ENCODE data around the gene SYNJ1.
A peak's percentile ranks its signal among the peaks of the same experiment; 100 is the strongest.
"Not testable (repeated sequence)": the region's sequence is repeated elsewhere in the genome, so short reads cannot be mapped to it uniquely, and the experiment has no call there.

Gene SYNJ1

DNA sequence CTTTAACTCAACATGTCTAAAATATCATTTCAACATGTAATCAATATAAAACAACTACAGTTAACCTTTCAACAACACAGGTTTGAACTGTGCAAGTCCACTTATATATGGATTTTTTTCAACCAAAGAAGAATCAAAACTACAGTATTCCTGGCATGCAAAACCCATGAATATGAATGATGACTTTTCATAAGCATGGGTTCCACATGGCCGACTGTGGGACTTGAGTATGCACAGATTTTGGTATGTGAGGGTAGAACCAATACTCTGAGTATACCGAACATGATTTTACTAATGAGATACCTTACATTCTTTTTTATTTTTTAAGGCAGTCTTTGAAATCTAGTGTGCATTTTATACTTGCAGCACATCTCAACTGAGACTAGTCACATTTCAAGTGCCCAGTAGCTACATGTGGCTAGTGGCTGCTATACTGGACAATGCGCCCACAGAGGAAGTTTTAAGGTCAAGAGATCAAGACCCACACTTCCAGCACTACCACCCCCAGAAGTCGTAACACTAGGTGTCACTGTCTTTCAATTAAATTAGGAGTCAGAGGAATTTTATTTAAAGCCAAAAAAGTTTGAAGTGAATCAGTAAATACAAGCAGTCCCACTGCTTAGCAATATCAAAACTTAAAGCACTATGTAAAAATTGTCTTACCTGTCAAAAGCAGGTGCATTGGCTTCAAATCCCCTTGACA is 40.0 kb downstream of the SYNJ1 start:
- no peak for ATAC-seq
- H3K36me3 Mint-ChIP-seq: peaks cover 28% of the 10 kb centered on the region
- H3K4me1 Mint-ChIP-seq: no peaks in the 10 kb centered on the region
- H3K4me3 Mint-ChIP-seq: no peak overlapping the region
- no peaks in the 10 kb centered on the region for H3K9me3 Mint-ChIP-seq
- no peak overlapping the region for H3K27ac Mint-ChIP-seq
- H3K27me3 Mint-ChIP-seq: no peaks in the 10 kb centered on the region

GRCh38 chr21:32682696-32683474 is 44.9 kb downstream of the SYNJ1 start:
- ATAC-seq: no peak
- Mint-ChIP-seq H3K27me3 (no peaks in the 10 kb centered on the region), H3K36me3 (peaks cover 9% of the 10 kb centered on the region), H3K9me3 (no peaks in the 10 kb centered on the region), H3K4me1 (no peaks in the 10 kb centered on the region), H3K4me3 (no peak overlapping the region), H3K27ac (no peak overlapping the region)

GRCh38 chr21:32674731-32675130 is 53.1 kb downstream of the SYNJ1 start:
- no peaks in the 10 kb centered on the region for H3K27me3 Mint-ChIP-seq
- peaks cover 3% of the 10 kb centered on the region for H3K9me3 Mint-ChIP-seq
- no peak overlapping the region for H3K4me3 Mint-ChIP-seq
- H3K27ac Mint-ChIP-seq: no peak overlapping the region
- no peaks in the 10 kb centered on the region for H3K4me1 Mint-ChIP-seq
- no peak for ATAC-seq
- peaks cover 29% of the 10 kb centered on the region for H3K36me3 Mint-ChIP-seq

DNA sequence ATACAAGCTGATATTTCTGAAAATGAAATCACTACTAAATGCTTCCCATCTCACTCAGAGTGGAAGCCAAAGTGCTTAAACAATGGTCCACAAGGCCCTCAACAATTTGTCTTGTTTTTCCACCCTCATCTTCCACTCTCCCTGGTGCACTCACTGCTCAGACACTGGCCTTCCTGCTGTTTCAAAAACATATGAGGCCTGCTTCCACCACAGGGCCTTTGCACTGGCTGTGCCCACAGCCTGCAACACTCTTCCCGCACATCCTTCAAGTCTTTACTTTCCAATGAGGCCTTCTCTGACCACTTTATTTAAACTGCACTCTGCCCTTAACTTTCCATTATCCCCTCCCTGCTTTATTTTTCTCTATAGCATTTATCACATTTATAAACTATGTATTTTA is 53.8 kb downstream of the SYNJ1 start:
- no peaks in the 10 kb centered on the region for H3K4me1 Mint-ChIP-seq
- peaks cover 3% of the 10 kb centered on the region for H3K9me3 Mint-ChIP-seq
- no peaks in the 10 kb centered on the region for H3K27me3 Mint-ChIP-seq
- peaks cover 29% of the 10 kb centered on the region for H3K36me3 Mint-ChIP-seq
- ATAC-seq: no peak
- H3K27ac Mint-ChIP-seq: no peak overlapping the region
- no peak overlapping the region for H3K4me3 Mint-ChIP-seq

DNA sequence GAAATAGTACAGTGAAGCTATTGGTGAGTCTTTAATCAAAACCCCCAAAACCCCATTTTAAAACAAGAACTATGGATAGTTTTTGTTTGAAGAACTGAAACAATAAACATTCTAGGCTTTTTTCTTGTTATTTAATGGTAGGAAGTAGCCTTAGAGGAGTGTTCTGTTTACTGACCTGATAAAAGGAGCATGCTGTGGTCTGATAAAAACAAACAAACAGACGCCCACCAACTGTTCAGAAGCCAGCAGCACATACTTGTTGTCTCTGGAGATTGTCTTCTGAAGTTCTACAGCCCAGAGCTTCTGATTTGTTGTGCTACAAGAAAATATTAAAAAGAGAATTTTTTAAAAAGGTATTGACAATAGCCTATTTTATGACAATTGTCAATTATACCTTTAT is 61.6 kb downstream of the SYNJ1 start:
- Mint-ChIP-seq H3K9me3 (peaks cover 18% of the 10 kb centered on the region), H3K27me3 (no peaks in the 10 kb centered on the region), H3K4me3 (no peak overlapping the region), H3K36me3 (peaks cover 69% of the 10 kb centered on the region), H3K4me1 (no peaks in the 10 kb centered on the region), H3K27ac (no peak overlapping the region)
- no peak for ATAC-seq

DNA sequence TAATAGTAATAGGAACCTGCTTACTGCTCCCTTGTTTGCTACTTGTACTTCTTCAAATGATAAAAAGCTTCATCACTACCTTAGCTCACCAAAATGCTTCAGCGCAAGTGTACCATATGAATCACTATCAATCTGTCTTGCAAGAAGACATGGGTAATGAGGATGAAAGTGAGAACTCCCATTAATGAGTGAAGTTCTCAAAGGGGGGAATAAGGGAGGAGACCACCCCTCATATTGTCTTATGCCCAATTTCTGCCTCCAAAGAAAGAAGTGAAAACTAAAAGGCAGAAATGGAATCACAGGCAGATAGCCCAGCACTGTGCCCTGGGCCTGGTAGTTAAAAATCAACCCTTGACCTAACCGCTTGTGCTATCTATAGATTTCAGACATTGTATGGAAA is 63.7 kb downstream of the SYNJ1 start:
- not testable (repeated sequence) for H3K4me1 Mint-ChIP-seq, H3K4me3 Mint-ChIP-seq, H3K27me3 Mint-ChIP-seq, H3K27ac Mint-ChIP-seq, ATAC-seq
- Mint-ChIP-seq H3K9me3 (peaks cover 22% of the 10 kb centered on the region), H3K36me3 (peaks cover 83% of the 10 kb centered on the region)

DNA sequence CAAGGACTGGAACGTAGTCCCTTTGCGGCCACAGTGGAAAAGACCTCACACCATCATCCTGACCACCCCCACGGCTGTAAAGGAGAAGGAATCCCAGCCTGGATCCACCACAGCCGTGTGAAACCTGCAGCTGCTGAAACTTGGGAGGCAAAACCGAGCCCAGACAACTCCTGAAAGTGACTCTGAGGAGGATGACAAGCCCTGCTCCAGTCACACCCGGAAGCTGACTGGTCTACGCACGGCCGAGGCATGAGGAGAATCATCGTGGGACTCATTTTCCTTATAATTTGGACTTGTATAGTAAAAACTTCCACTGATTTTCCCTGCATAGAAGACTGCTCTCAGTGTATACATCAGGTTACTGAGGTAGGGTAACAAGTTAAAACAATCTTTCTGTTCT is 65.8 kb downstream of the SYNJ1 start:
- Mint-ChIP-seq H3K36me3 (peaks cover 94% of the 10 kb centered on the region), H3K9me3 (peaks cover 22% of the 10 kb centered on the region)
- not testable (repeated sequence) for H3K27me3 Mint-ChIP-seq, H3K4me3 Mint-ChIP-seq, H3K27ac Mint-ChIP-seq, H3K4me1 Mint-ChIP-seq, ATAC-seq

DNA sequence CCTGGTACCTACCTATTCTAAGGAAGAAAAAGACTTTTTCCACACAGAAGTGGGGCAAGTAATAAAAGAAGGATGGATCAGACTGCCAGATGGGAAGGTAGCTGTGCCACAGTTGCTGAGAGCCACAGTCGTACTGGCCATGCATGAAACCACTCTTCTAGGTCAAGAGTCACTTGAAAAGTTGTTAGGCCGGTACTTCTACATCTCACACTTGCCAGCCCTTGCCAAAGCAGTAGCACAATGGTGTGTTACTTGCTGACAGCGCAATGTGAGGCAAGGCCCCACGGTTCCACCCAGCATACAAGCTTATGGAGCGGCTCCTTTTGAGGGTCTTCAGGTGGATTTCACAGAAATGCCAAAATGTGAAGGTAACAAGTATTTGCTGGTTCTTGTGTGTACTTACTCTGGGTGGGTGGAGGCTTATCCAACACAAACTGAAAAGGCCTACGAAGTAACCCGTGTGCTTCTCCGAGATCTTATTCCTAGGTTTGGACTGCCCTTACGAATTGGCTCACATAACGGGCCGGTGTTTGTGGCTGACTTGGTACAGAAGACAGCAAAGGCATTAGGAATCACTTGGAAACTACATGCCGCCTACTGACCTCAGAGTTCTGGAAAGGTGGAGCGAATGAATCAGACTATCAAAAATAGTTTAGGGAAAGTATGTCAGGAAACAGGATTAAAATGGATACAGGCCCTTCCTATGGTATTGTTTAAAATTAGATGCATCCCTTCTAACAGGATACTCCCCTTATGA is 66.6 kb downstream of the SYNJ1 start:
- not testable (repeated sequence) for ATAC-seq, H3K27me3 Mint-ChIP-seq, H3K27ac Mint-ChIP-seq, H3K4me3 Mint-ChIP-seq, H3K4me1 Mint-ChIP-seq
- Mint-ChIP-seq H3K9me3 (peaks cover 22% of the 10 kb centered on the region), H3K36me3 (peaks cover 97% of the 10 kb centered on the region)

DNA sequence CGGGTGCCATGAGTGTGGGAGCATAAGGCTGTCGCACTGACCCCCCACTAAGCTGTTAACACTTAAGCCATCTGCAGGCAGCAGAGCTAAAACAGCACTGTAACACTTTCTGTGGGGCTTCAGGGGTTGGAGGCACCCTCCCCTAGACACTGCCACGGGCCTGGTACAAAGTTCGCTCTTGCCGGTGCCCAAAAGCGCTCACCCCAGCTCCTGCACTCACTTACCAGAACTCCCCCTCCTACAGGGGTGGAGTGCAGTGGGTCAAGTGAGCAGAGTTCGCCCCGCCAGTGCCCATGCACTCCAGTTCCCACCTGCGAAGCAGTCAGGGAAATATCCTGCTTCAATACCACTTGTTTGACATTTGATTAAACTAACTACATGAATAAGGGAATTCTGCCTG is 69.3 kb downstream of the SYNJ1 start:
- no peak overlapping the region for H3K27ac Mint-ChIP-seq
- no peaks in the 10 kb centered on the region for H3K27me3 Mint-ChIP-seq
- ATAC-seq: no peak
- H3K9me3 Mint-ChIP-seq: peaks cover 11% of the 10 kb centered on the region
- peaks cover 74% of the 10 kb centered on the region for H3K36me3 Mint-ChIP-seq
- no peak overlapping the region for H3K4me3 Mint-ChIP-seq
- no peaks in the 10 kb centered on the region for H3K4me1 Mint-ChIP-seq

- Mint-ChIP-seq H3K4me1 (no peaks in the 10 kb centered on the region), H3K27me3 (no peaks in the 10 kb centered on the region), H3K9me3 (peaks cover 4% of the 10 kb centered on the region), H3K36me3 (peaks cover 24% of the 10 kb centered on the region), H3K4me3 (no peak overlapping the region), H3K27ac (no peak overlapping the region)
- ATAC-seq: peak; percentile 54
Measured at GRCh38 chr21:32653326-32653901, 74.4 kb downstream of the SYNJ1 start.

- Mint-ChIP-seq H3K4me1 (no peaks in the 10 kb centered on the region), H3K9me3 (no peaks in the 10 kb centered on the region), H3K36me3 (peaks cover 9% of the 10 kb centered on the region), H3K27me3 (no peaks in the 10 kb centered on the region), H3K4me3 (no peak overlapping the region), H3K27ac (no peak overlapping the region)
- no peak for ATAC-seq
Measured at GRCh38 chr21:32648165-32648564, 79.6 kb downstream of the SYNJ1 start.

DNA sequence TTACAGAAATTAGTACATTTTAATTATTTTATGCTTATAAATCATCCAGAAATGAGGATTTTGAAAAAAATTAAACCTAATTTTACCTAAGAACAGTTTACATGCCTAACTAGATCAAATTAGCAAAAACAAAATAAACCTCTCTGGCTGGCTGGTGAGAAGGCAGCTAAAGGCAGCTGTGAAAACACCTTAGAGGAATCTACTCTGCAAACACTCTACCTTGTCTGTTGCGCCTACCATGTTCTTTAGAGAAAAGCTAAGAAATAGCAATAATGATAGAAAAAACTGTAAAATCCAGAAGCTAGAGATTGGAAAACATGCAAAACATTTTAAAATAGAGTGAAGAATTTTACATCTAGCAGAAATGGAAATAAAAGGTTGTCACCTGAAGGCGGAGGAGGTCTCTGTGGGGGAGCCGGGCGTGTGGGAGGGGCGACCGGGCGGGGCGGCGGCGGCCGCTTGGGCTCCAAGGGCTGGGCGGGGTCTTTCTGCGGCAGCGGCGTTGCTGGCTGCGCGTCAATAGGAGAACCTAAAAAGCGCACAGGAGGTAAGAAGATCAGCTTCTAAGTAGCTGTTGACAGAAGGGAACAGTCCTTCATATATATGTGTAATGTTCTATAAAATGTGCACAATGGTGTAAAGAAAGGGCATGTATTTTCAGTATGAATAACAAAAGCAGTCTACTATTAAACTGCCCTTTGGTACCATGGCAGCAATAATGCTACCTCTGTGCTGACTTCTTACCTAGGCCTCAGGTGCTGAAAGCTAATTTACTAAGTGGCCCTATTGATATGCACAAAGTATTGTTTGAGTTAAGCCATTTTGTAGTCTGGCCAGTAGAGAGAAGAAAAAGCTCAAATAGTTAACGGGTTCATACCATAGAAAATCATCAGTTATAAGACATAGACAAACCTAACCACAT is 82.3 kb downstream of the SYNJ1 start:
- Mint-ChIP-seq H3K9me3 (no peaks in the 10 kb centered on the region), H3K4me3 (no peak overlapping the region), H3K27me3 (no peaks in the 10 kb centered on the region), H3K36me3 (peaks cover 9% of the 10 kb centered on the region), H3K27ac (no peak overlapping the region), H3K4me1 (no peaks in the 10 kb centered on the region)
- no peak for ATAC-seq

DNA sequence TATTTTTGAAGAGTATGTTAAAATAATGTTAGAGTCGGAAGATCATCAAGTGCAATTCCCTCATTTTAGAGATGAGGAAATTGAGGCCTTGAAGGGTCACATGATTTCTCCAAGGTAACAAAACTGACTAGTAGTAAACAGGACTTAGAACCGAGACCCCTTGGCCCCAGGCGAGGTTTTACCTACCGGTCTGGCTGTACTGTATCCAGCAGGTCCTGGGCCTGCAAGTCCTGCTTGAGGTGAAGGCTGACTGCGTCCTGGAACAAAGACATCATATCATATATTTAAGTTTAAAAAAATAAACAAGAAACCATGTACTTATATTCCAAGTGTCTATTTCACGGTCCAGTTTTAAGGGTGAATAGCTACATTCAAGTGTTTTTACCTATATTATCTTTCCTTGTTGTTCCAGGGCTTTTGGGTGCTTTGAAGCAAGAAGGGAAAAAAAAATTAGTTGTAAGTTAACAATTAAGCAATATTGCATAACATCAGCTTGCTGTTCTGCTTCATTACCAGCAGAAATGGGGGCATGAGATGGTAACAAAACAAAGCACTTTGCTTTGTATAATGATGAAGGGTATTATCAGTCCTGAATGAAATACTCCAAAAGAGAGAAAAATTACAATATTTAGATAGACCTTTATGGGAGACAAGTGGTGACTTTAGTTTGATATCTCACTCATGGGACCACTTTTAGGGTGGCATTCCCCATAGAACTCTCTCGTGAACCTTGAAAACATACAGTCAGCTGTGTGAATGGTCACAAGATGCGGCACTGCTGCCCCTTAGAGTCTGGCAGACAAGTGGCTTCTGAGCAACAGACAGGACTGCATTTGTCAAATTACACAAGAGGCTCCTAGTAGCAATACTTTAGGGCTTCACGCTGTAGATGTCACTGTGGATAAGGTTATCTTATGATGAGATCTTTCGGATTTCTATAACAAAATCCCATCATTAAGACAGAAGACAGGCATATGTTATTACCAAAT is 85.8 kb downstream of the SYNJ1 start:
- H3K9me3 Mint-ChIP-seq: no peaks in the 10 kb centered on the region
- no peaks in the 10 kb centered on the region for H3K4me1 Mint-ChIP-seq
- H3K27me3 Mint-ChIP-seq: no peaks in the 10 kb centered on the region
- H3K36me3 Mint-ChIP-seq: peaks cover 25% of the 10 kb centered on the region
- H3K27ac Mint-ChIP-seq: no peak overlapping the region
- ATAC-seq: no peak
- H3K4me3 Mint-ChIP-seq: no peak overlapping the region

Data from stimulated activated memory B cell treated with anti-CD40 and anti-IgM and Interleukin-4, amounts not matched to agents 10 μg/mL and 1 μg/mL and 100 μg/mL, for 72 hours (primary cell).